Activated T-helper 17 cell treated with anti-CD3 and anti-CD28 coated beads, Interleukin-2, amount 50 U/mL, for 72 hours (primary cell): Measurements from ENCODE around the gene TIMM21. TPM values are rescaled to one million over a fixed set of nuclear protein-coding genes. Genes with fewer than 3 reads are reported as not detected.
A peak's percentile ranks its signal among the peaks of the same experiment; 100 is the strongest.

ENCODE experiments used
- ATAC-seq: fragments of 150-1000 bp; cut with Tn5 transposase; replicated peaks from 2 replicates; pipeline ENCODE4 v1.10.0; 2021; ENCODE audit warnings: mild to moderate bottlenecking, moderate library complexity
- H3K27ac Mint-ChIP-seq: one replicate; pipeline ENCODE4 v1.8.0; 2022; ENCODE audit warnings: mixed read lengths
- H3K27me3 Mint-ChIP-seq: one replicate; pipeline ENCODE4 v1.8.0; 2022; ENCODE audit warnings: mixed read lengths
- H3K36me3 Mint-ChIP-seq: one replicate; pipeline ENCODE4 v1.8.0; 2022; ENCODE audit warnings: low read depth, mild to moderate bottlenecking, mixed read lengths
- H3K4me1 Mint-ChIP-seq: one replicate; pipeline ENCODE4 v1.8.0; 2022; ENCODE audit warnings: mixed read lengths
- H3K4me3 Mint-ChIP-seq: one replicate; pipeline ENCODE4 v1.8.0; 2022; ENCODE audit warnings: mild to moderate bottlenecking, mixed read lengths
- H3K9me3 Mint-ChIP-seq: one replicate; pipeline ENCODE4 v1.8.0; 2022; ENCODE audit warnings: mixed read lengths
- total RNA-seq, 2 donors: library from RNA; stranded (reverse); gene quantifications; one replicate each; pipeline ENCODE4 v1.2.3, GENCODE V29; 2022

The TIMM21 gene
- total RNA-seq, 2 donors from 2014 or later = 60.7 to 70.9 TPM

DNA sequence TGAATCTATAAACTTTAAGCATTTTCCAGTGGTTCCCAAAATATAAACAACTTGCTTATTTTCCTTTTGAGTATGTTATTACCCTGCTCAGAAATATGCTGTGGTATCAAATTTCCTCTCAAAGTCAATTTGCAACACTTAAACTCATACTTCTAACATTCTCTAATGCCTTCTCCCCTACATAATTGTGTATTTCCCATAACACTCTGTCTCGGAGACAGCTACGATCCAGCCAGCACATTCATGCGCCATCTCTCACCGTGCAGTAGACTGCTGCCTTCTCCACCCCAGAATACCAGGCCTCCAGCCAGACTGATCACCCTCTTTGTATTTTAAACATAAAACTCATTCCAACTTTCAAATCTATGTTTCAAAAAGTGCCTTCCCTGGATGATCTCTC lies 41.8 kb downstream of the TIMM21 start:
- Mint-ChIP-seq H3K27me3 (peaks cover 30% of the 10 kb centered on the region), H3K36me3 (no peaks in the 10 kb centered on the region), H3K27ac (no peak overlapping the region), H3K4me3 (no peak overlapping the region), H3K9me3 (no peaks in the 10 kb centered on the region), H3K4me1 (no peaks in the 10 kb centered on the region)
- no peak for ATAC-seq

DNA sequence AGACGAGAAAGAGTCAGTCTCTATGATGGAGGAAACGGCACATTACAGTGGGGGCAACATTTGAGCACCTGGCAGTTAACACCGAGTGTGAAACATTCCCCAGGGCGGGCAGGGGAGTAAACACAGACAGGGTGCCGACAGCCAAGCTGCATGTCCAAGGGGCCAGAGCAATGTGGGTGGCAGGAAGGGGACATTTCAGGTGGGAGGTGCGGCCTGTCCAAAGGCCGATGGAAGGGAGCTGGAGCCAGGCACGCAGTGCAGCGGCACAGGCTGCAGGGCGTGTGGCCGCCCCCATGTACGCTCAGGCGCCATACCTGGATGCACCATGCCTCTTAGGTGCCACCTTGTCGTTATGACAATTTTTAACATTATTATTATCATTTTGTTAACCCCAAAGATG lies 43.3 kb downstream of the TIMM21 start:
- Mint-ChIP-seq H3K27ac (no peak overlapping the region), H3K27me3 (peaks cover 26% of the 10 kb centered on the region), H3K4me3 (no peak overlapping the region), H3K36me3 (no peaks in the 10 kb centered on the region), H3K4me1 (peaks cover 7% of the 10 kb centered on the region), H3K9me3 (no peaks in the 10 kb centered on the region)
- ATAC-seq = no peak

DNA sequence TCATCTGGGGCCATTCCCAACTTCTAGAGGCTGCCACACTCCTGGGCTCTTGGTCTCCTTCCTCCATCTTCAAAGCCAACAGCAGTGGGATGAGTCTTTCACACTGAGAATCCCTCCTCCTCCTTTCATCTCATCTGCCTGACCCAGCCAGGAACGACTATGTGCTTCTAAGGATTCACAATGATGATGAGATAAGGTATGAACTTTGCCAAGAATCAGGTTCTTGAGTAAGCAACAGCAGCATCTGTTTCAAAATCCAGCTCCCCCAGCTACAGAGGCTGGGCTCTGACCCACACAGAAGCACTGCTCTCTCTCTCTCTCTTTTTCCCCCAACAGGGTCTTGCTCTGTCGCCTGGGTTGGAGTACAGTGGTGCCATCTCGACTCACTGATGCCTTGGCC lies 46.4 kb downstream of the TIMM21 start:
- H3K9me3 Mint-ChIP-seq = no peaks in the 10 kb centered on the region
- H3K36me3 Mint-ChIP-seq = no peaks in the 10 kb centered on the region
- H3K27me3 Mint-ChIP-seq = peaks cover 13% of the 10 kb centered on the region
- ATAC-seq = no peak
- peaks cover 7% of the 10 kb centered on the region for H3K4me1 Mint-ChIP-seq
- no peak overlapping the region for H3K27ac Mint-ChIP-seq
- no peak overlapping the region for H3K4me3 Mint-ChIP-seq

DNA sequence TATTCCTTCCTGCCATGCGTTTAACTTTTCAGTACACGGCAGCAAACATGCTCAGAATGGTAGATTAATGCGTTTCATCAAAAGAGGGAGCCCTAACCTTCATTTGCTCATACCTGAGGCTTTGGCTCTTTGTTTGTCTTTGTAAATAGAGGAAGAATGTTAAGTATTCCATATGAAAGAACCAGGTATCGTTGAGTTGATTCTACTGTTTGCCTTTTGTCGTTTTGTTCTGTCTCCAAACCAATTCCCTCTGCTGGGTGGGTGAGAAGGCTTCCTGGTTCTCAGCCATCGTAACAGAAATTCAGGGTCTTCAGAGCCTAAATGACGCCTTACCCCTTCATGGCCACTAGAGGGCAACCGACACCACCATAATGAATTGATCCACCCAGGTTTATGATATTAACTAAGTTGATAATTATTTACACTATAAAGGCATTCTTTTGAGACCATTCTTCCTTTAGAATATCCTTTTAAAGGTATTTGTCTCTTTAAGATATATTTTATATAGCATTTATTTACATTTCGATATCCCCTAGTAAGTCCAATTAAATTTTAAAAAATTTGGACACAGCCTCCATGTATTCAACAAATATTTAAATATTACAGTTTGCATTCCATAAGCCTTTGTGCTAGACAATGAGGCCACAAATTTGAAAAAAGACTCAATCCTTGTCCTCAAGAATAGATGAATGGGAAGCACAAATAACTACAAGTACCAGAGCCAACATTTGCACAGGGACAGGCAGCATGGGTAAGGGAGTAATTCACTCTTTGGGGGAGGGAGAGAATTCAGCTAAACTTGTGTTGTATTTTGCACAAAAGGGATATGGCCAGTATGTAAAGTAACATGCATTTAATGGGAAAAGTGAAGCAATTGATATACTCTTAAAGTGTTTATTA lies 48.1 kb downstream of the TIMM21 start:
- Mint-ChIP-seq H3K4me1 (peaks cover 7% of the 10 kb centered on the region), H3K9me3 (no peaks in the 10 kb centered on the region), H3K27me3 (peaks cover 5% of the 10 kb centered on the region), H3K4me3 (peak overlapping the region; percentile 67), H3K27ac (peak overlapping the region; percentile 65), H3K36me3 (no peaks in the 10 kb centered on the region)
- ATAC-seq = peak; percentile 77

DNA sequence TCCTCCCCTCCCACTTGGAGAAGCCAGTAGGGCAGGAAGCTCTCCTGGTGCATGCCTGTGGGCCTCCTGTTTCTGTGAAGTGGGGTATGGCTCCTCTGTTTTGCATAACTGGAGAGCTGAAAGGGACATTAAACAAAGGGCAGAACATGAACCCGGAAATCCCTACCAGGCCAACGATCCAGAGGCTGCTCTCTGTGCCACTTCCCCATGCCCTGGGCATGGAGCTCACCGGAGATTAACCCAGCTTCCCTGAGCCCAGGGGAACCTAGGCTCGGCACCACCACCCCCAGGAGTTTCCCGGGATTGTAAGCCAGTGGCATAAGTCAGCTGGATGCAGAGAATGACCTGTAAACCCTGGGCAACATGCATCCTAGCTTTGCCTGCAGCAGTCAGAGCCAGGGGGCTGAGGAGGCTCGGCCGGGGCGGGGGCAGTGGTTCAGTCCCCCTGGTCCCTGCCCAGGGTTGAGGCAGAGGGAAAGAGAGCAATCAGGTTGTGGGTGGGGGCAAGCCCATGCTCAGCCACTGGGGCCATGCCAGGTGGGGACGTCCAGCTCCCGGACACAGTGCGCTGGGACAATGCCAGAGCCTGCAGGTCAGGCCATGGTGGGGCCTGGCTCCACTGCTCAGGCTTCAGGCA lies 49.5 kb downstream of the TIMM21 start:
- H3K36me3 Mint-ChIP-seq = no peaks in the 10 kb centered on the region
- H3K4me1 Mint-ChIP-seq = peaks cover 7% of the 10 kb centered on the region
- no peak for ATAC-seq
- no peaks in the 10 kb centered on the region for H3K9me3 Mint-ChIP-seq
- no peak overlapping the region for H3K4me3 Mint-ChIP-seq
- peaks cover 4% of the 10 kb centered on the region for H3K27me3 Mint-ChIP-seq
- H3K27ac Mint-ChIP-seq = no peak overlapping the region

DNA sequence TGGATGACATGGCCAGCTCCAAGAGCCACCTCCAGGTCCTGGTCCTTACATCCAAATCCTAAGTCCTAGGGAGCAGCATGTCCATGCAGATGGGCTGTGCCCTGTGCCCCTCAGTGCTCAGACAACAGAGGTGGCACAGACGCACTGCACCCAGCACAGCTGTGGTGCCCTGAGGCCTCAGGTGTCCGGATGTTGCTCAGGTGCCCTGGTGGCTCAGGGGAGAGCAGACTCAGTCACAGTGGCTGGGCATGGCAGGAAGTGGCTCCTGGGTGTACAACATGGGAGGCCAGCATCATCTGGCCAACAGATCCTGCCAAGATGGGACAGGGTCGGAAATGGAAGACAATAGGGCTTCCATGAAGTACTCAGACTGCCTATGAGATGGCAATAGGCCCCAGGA lies 50.1 kb downstream of the TIMM21 start:
- Mint-ChIP-seq H3K9me3 (no peaks in the 10 kb centered on the region), H3K36me3 (no peaks in the 10 kb centered on the region), H3K27ac (no peak overlapping the region), H3K27me3 (peaks cover 4% of the 10 kb centered on the region), H3K4me3 (no peak overlapping the region), H3K4me1 (peaks cover 7% of the 10 kb centered on the region)
- ATAC-seq = no peak

DNA sequence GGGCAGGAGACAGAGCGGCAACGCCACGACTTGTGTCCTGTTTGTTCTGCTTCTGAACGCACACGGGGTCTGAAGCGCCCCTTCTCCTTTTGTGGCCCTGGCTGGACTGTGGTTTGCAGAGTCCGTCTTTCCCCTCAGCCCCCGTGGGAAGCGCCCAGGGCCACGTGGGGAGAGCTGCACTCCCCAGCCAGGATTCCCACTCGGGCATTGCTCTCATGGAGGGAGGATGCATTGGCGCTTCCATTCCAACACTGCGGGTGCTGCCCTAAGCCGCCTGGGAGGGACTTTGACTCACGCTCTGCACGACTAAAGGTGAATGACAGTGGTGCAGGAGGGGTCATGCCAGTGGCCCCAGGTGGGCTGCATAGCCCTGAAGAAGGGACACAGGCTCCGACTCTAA lies 52.5 kb downstream of the TIMM21 start:
- no peaks in the 10 kb centered on the region for H3K36me3 Mint-ChIP-seq
- H3K27me3 Mint-ChIP-seq = no peaks in the 10 kb centered on the region
- no peak overlapping the region for H3K27ac Mint-ChIP-seq
- H3K4me1 Mint-ChIP-seq = peaks cover 7% of the 10 kb centered on the region
- no peaks in the 10 kb centered on the region for H3K9me3 Mint-ChIP-seq
- no peak for ATAC-seq
- H3K4me3 Mint-ChIP-seq = no peak overlapping the region

DNA sequence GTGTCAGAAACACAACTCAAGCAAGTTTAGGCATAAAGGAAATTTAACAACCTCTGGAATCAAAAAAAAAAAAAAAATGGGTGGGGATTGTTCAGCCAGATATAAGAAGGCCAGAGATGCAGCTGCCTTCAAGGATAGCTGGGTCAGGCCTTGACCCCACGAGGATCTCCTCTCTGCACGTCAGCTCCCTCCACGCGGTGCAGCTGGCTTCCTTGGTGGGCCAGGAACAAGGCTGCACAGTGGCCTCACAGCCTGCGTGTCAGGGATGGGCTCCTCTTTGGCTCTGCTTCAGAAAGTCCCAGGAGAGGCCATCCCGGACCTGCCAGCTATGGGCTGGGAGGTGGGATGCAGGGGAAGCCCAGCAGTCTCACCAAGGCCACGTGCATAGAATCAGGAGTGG lies 55.5 kb downstream of the TIMM21 start:
- Mint-ChIP-seq H3K9me3 (no peaks in the 10 kb centered on the region), H3K4me3 (no peak overlapping the region), H3K27ac (no peak overlapping the region), H3K4me1 (no peaks in the 10 kb centered on the region), H3K36me3 (no peaks in the 10 kb centered on the region), H3K27me3 (no peaks in the 10 kb centered on the region)
- no peak for ATAC-seq

DNA sequence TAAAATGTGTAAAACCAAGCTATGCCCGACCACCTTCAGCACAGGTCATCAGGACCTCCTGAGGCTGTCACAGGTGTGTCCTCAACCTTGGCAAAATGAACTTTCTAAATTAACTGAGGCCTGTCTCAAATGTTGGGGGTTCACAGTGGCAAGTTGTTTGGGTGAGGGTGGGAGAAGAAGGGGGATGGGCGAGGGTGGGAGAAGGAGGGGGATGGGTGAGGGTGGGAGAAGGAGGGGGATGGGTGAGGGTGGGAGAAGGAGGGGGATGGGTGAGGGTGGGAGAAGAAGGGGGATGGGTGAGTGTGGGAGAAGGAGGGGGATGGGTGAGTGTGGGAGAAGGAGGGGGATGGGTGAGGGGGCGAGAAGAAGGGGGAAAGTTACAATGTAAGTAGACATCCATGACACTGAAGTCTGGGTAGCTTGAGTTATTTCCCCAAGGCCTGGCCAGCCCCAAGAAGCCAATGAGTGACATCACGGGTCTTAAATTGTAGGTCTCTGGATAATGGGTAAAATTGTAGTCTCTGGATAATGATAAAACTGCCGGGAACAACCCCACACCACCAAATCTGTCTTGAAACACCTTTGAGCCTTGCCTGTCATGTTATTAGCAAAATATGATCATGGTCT lies 56.3 kb downstream of the TIMM21 start:
- Mint-ChIP-seq H3K4me1 (no peaks in the 10 kb centered on the region), H3K36me3 (no peaks in the 10 kb centered on the region), H3K9me3 (no peaks in the 10 kb centered on the region), H3K27me3 (no peaks in the 10 kb centered on the region), H3K4me3 (no peak overlapping the region), H3K27ac (no peak overlapping the region)
- ATAC-seq = no peak

Other genes starting within 250 kb of the TIMM21 start
- 1 to 10 TPM in 1 of 2 donors, under 1 TPM in 1; 0.35 to 2.6 TPM for gene FBXO15, start 689 bp upstream of the TIMM21 start, total RNA-seq
- 10 to 100 TPM; 32.5 to 33.6 TPM for gene CYB5A, start 143.4 kb downstream of the TIMM21 start, total RNA-seq
- not detected for gene C18orf63, start 167.3 kb downstream of the TIMM21 start, total RNA-seq